ENCODE results near the gene TRPC4AP.

TRPC4AP gene

GRCh38 chr20:35008411-35009342, 83.9 kb downstream of the TRPC4AP start:
- TF ChIP-seq CTCF (IDR thresholded peaks at IDR 0.05; ENCODE audit: low read depth, low read length, missing control alignments): no peak
- no peak for DNase-seq (ENCODE audit: low read depth)
- in situ Hi-C loops (cut with HindIII; ENCODE audit: low sequenced_read_pairs): no loop called here
- H3K4me3 ChIP-seq (ENCODE audit: low read depth, low read length): no peak overlapping the region

DNA sequence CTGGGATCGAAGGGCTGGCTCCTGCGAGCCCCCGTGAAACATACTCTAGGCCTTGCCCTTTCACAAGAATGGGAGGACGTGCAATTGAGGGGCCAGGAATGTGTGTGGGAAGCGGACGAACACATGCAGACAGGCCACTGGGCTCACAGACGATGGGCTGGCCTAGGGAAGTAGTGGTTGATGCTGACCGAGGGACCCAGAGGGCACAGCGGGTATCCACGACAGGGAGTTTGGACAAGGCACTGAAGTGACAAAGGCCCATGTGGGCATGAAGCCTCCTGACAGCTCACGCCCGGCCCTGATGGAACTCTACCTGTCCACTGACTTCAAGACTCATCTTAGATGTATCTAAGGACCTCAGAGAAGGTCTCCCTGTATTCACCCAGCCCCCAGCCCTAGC, 84.7 kb downstream of the TRPC4AP start:
- TF ChIP-seq CTCF (IDR thresholded peaks at IDR 0.05; ENCODE audit: low read depth, low read length, missing control alignments): no peak
- no peak for DNase-seq (ENCODE audit: low read depth)
- in situ Hi-C loops (cut with HindIII; ENCODE audit: low sequenced_read_pairs): no loop called here

DNA sequence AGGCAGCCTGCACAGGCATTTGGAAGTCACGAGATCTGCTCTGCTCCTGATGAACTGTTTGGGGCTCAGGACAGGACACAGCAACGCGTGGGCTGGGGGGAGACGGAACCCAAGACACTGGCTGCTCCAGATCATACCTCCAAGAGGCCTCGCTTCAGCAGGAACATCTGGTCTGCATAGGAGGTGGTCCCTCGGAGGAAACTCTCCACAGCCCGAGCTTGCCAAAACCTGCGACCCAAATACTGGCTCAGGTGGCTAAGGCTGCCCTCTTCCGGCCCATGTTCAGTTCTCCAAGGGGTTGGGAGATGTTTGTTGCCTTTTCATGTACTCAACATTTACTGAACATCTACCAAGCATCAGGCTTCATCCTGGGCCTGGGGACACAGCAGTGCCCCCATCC, 85.2 kb downstream of the TRPC4AP start:
- no peak for DNase-seq (ENCODE audit: low read depth)
- no peak overlapping the region for H3K4me3 ChIP-seq (ENCODE audit: low read depth, low read length)
- TF ChIP-seq CTCF (IDR thresholded peaks at IDR 0.05; ENCODE audit: low read depth, low read length, missing control alignments): no peak
- in situ Hi-C loops (cut with HindIII; ENCODE audit: low sequenced_read_pairs): no loop called here

More for the DNA sequence above, 84.7 kb downstream of the TRPC4AP start:
- H3K4me3 ChIP-seq (ENCODE audit: low read depth, low read length): no peak overlapping the region

- no peak overlapping the region for H3K4me3 ChIP-seq (ENCODE audit: low read depth, low read length)
- in situ Hi-C loops (cut with HindIII; ENCODE audit: low sequenced_read_pairs): no loop called here
- no peak for TF ChIP-seq CTCF (IDR thresholded peaks at IDR 0.05; ENCODE audit: low read depth, low read length, missing control alignments)
- DNase-seq (ENCODE audit: low read depth): no peak
Observed at GRCh38 chr20:35006531-35006971, 86.1 kb downstream of the TRPC4AP start.

DNA sequence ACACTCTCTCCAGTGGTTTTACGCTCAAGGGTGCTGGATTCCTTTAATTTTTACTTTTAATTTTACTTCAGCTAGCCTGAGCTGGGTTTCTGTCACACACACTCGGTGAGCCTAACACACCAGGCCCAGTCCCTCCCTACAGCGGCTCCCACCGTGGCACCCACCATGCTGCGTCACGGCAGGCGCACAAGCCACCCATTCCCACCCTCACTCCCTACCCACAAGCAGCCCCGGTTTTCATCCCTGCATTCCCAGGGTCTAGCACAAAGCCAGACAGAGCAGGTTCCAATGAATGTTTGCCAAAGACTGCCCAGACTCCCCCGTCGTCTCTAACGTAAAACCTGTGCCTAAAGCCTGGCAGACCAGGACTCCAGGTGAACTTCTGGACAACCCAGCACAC, 86.6 kb downstream of the TRPC4AP start:
- in situ Hi-C loops (cut with HindIII; ENCODE audit: low sequenced_read_pairs): no loop called here
- DNase-seq (ENCODE audit: low read depth): no peak
- H3K4me3 ChIP-seq (ENCODE audit: low read depth, low read length): no peak overlapping the region
- no peak for TF ChIP-seq CTCF (IDR thresholded peaks at IDR 0.05; ENCODE audit: low read depth, low read length, missing control alignments)

GRCh38 chr20:35005463-35005961, 87.1 kb downstream of the TRPC4AP start:
- H3K4me3 ChIP-seq (ENCODE audit: low read depth, low read length): no peak overlapping the region
- TF ChIP-seq CTCF (IDR thresholded peaks at IDR 0.05; ENCODE audit: low read depth, low read length, missing control alignments): no peak
- in situ Hi-C loops (cut with HindIII; ENCODE audit: low sequenced_read_pairs): no loop called here
- no peak for DNase-seq (ENCODE audit: low read depth)

Data from astrocyte of the cerebellum (primary cell).